ENCODE results near the gene BDP1. TPM values are rescaled to one million over a fixed set of nuclear protein-coding genes. Genes with fewer than 3 reads are reported as not detected.
"Not testable (repeated sequence)": the region's sequence is repeated elsewhere in the genome, so short reads cannot be mapped to it uniquely, and the experiment has no call there.

Gene BDP1
- total and polyA plus RNA-seq, 2 experiments from 2014 or later, result 16.1 to 32.7 TPM

GRCh38 chr5:71426686-71427474, 28.6 kb upstream of the BDP1 start:
- WGBS (ENCODE audit: low lambda C conversion rate, missing lambda C conversion rate), result 38% methylated on average over 1 of the region's 2 CpGs
- not testable (repeated sequence) for DNase-seq (ENCODE audit: low spot score)

GRCh38 chr5:71432410-71432809, 23.0 kb upstream of the BDP1 start:
- H2AFZ ChIP-seq; H3K36me3 ChIP-seq (replicated peaks; ENCODE audit: insufficient read depth, low read depth); DNase-seq (ENCODE audit: low spot score); H3K4me2 ChIP-seq; H3K4me1 ChIP-seq (ENCODE audit: insufficient read depth); H3K27me3 ChIP-seq; H3K9me3 ChIP-seq (ENCODE audit: low read depth); H3K4me3 ChIP-seq; H3K9me2 ChIP-seq (replicated peaks; ENCODE audit: insufficient read depth); H3K27ac ChIP-seq; H3K79me2 ChIP-seq; H4K20me1 ChIP-seq (ENCODE audit: insufficient read depth, poor library complexity, severe bottlenecking): not testable (repeated sequence)
- 84% methylated on average over 3 of the region's 3 CpGs for WGBS (ENCODE audit: low lambda C conversion rate, missing lambda C conversion rate)

More at GRCh38 chr5:71426686-71427474, 28.6 kb upstream of the BDP1 start:
- H3K4me1 ChIP-seq (ENCODE audit: insufficient read depth); H3K27me3 ChIP-seq; H3K9me3 ChIP-seq (ENCODE audit: low read depth); H2AFZ ChIP-seq; H4K20me1 ChIP-seq (ENCODE audit: insufficient read depth, poor library complexity, severe bottlenecking); H3K36me3 ChIP-seq (replicated peaks; ENCODE audit: insufficient read depth, low read depth); H3K4me3 ChIP-seq; H3K79me2 ChIP-seq; H3K27ac ChIP-seq; H3K9me2 ChIP-seq (replicated peaks; ENCODE audit: insufficient read depth); H3K4me2 ChIP-seq: not testable (repeated sequence)

GRCh38 chr5:71434825-71435224, 20.6 kb upstream of the BDP1 start:
- 38% methylated on average over 2 of the region's 3 CpGs for WGBS (ENCODE audit: low lambda C conversion rate, missing lambda C conversion rate)
- H3K4me3 ChIP-seq; H3K36me3 ChIP-seq (replicated peaks; ENCODE audit: insufficient read depth, low read depth); H3K9me2 ChIP-seq (replicated peaks; ENCODE audit: insufficient read depth); H3K4me2 ChIP-seq; H3K27me3 ChIP-seq; H3K4me1 ChIP-seq (ENCODE audit: insufficient read depth); H4K20me1 ChIP-seq (ENCODE audit: insufficient read depth, poor library complexity, severe bottlenecking); H3K79me2 ChIP-seq; DNase-seq (ENCODE audit: low spot score); H3K27ac ChIP-seq; H3K9me3 ChIP-seq (ENCODE audit: low read depth); H2AFZ ChIP-seq: not testable (repeated sequence)

GRCh38 chr5:71441564-71441963, 13.9 kb upstream of the BDP1 start:
- not testable (repeated sequence) for H3K9me3 ChIP-seq (ENCODE audit: low read depth); H3K79me2 ChIP-seq; H3K4me3 ChIP-seq; H3K4me2 ChIP-seq; H3K9me2 ChIP-seq (replicated peaks; ENCODE audit: insufficient read depth); H3K27ac ChIP-seq; DNase-seq (ENCODE audit: low spot score); H3K36me3 ChIP-seq (replicated peaks; ENCODE audit: insufficient read depth, low read depth); H3K27me3 ChIP-seq; H4K20me1 ChIP-seq (ENCODE audit: insufficient read depth, poor library complexity, severe bottlenecking); H3K4me1 ChIP-seq (ENCODE audit: insufficient read depth); H2AFZ ChIP-seq
- 91% methylated on average over 1 of the region's 1 CpG for WGBS (ENCODE audit: low lambda C conversion rate, missing lambda C conversion rate)

GRCh38 chr5:71443891-71444290, 11.6 kb upstream of the BDP1 start:
- DNase-seq (ENCODE audit: low spot score); H3K4me3 ChIP-seq; H3K9me3 ChIP-seq (ENCODE audit: low read depth); H2AFZ ChIP-seq; H3K36me3 ChIP-seq (replicated peaks; ENCODE audit: insufficient read depth, low read depth); H4K20me1 ChIP-seq (ENCODE audit: insufficient read depth, poor library complexity, severe bottlenecking); H3K27ac ChIP-seq; H3K27me3 ChIP-seq; H3K9me2 ChIP-seq (replicated peaks; ENCODE audit: insufficient read depth); H3K79me2 ChIP-seq; H3K4me1 ChIP-seq (ENCODE audit: insufficient read depth); H3K4me2 ChIP-seq: not testable (repeated sequence)
- 59% methylated on average over 4 of the region's 4 CpGs for WGBS (ENCODE audit: low lambda C conversion rate, missing lambda C conversion rate)

GRCh38 chr5:71445015-71445414, 10.4 kb upstream of the BDP1 start:
- H3K9me3 ChIP-seq (ENCODE audit: low read depth); H3K4me3 ChIP-seq; H3K4me1 ChIP-seq (ENCODE audit: insufficient read depth); H3K36me3 ChIP-seq (replicated peaks; ENCODE audit: insufficient read depth, low read depth); H3K27ac ChIP-seq; H3K27me3 ChIP-seq; H3K79me2 ChIP-seq; DNase-seq (ENCODE audit: low spot score); H2AFZ ChIP-seq; H3K9me2 ChIP-seq (replicated peaks; ENCODE audit: insufficient read depth); H4K20me1 ChIP-seq (ENCODE audit: insufficient read depth, poor library complexity, severe bottlenecking): not testable (repeated sequence)
- WGBS (ENCODE audit: low lambda C conversion rate, missing lambda C conversion rate), result 80% methylated on average over 1 of the region's 1 CpG
- H3K4me2 ChIP-seq, result peak overlapping the region; percentile 74

- Histone ChIP-seq H3K4me2 (peak overlapping the region; percentile 74), H3K4me3 (peak overlapping the region; percentile 26), H3K27me3 (peaks cover 11% of the 10 kb centered on the region)
- WGBS (ENCODE audit: low lambda C conversion rate, missing lambda C conversion rate), result 4% methylated on average over 14 of the region's 20 CpGs
- DNase-seq (ENCODE audit: low spot score); H3K79me2 ChIP-seq; H3K4me1 ChIP-seq (ENCODE audit: insufficient read depth); H3K27ac ChIP-seq; H4K20me1 ChIP-seq (ENCODE audit: insufficient read depth, poor library complexity, severe bottlenecking); H2AFZ ChIP-seq; H3K36me3 ChIP-seq (replicated peaks; ENCODE audit: insufficient read depth, low read depth); H3K9me3 ChIP-seq (ENCODE audit: low read depth); H3K9me2 ChIP-seq (replicated peaks; ENCODE audit: insufficient read depth): not testable (repeated sequence)
These were observed 9.8 kb upstream of the BDP1 start for GRCh38 chr5:71445523-71446152.

GRCh38 chr5:71446540-71447216, 8.8 kb upstream of the BDP1 start:
- H3K4me3 ChIP-seq; H3K4me1 ChIP-seq (ENCODE audit: insufficient read depth); H3K9me2 ChIP-seq (replicated peaks; ENCODE audit: insufficient read depth); H2AFZ ChIP-seq; DNase-seq (ENCODE audit: low spot score); H3K36me3 ChIP-seq (replicated peaks; ENCODE audit: insufficient read depth, low read depth); H3K9me3 ChIP-seq (ENCODE audit: low read depth); H3K79me2 ChIP-seq; H3K27ac ChIP-seq; H4K20me1 ChIP-seq (ENCODE audit: insufficient read depth, poor library complexity, severe bottlenecking): not testable (repeated sequence)
- Histone ChIP-seq H3K27me3 (peaks cover 13% of the 10 kb centered on the region), H3K4me2 (peak overlapping the region; percentile 74)
- WGBS (ENCODE audit: low lambda C conversion rate, missing lambda C conversion rate), result 43% methylated on average over 12 of the region's 13 CpGs
